K562 (cell line): ENCODE data around the gene CDC20B.

Experiments used
- ARHGAP35 ChIP-seq: fragments of 450-650 bp; IDR thresholded peaks from 2 replicates; pipeline ENCODE4 v1.6.1; 2018; ENCODE audit not compliant: partially characterized antibody
- BHLHE40 ChIP-seq: IDR thresholded peaks from 2 replicates; pipeline ENCODE4 v1.6.1; 2011; ENCODE audit warnings: low read length, improper control_type of control experiment
- GABPB1 ChIP-seq: sonication (generic); formaldehyde crosslinking; IDR thresholded peaks from 2 replicates; pipeline ENCODE4 v1.8.0; 2022; ENCODE audit warnings: mild to moderate bottlenecking, missing genetic modification reagents
- GABPB2 ChIP-seq: fragments of 250-450 bp; sonication (Bioruptor Pico); conservative IDR thresholded peaks from 2 replicates; pipeline ENCODE4 v1.5.1; 2021; ENCODE audit warnings: mild to moderate bottlenecking
- MYC ChIP-seq, 2 experiments: fragments of 250-450 bp in 1 of 2; sonication (Bioruptor Pico) in 1 of 2; IDR thresholded peaks; 2 replicates each; pipeline versions ENCODE4 v1.5.1 to v1.6.1; 2012 to 2021; ENCODE audit warnings: low read depth in 2 of 2, borderline replicate concordance in 1 of 2, improper control_type of control experiment in 1 of 2, low read length in 1 of 2, mild to moderate bottlenecking in 1 of 2, moderate library complexity in 1 of 2
- RFX1 ChIP-seq: fragments of 450-650 bp; IDR thresholded peaks from 2 replicates; pipeline ENCODE4 v1.6.1; 2016; ENCODE audit warnings: mild to moderate bottlenecking, moderate library complexity
- TCF7L2 ChIP-seq: fragments of 150-350 bp; IDR thresholded peaks from 2 replicates; pipeline ENCODE4 v1.6.1; 2016; ENCODE audit warnings: low read depth, mild to moderate bottlenecking, low read length, moderate library complexity
- TOE1 ChIP-seq, 2 experiments: fragments of 450-650 bp in 1 of 2; sonication (generic) in 1 of 2; formaldehyde crosslinking in 1 of 2; IDR thresholded peaks; 2 replicates each; pipeline versions ENCODE4 v1.7.1 to v1.8.0; 2016 to 2022; ENCODE audit warnings: borderline replicate concordance in 2 of 2, mild to moderate bottlenecking in 2 of 2, antibody characterized with exemption in 1 of 2, inconsistent platforms in 1 of 2, low read depth in 1 of 2, missing genetic modification reagents in 1 of 2, moderate library complexity in 1 of 2
- ZNF232 ChIP-seq: sonication (generic); formaldehyde crosslinking; IDR thresholded peaks from 2 replicates; pipeline ENCODE4 v1.8.0; 2022; ENCODE audit warnings: mild to moderate bottlenecking, missing genetic modification reagents

GRCh38 chr5:55110217-55110616 is 62.8 kb downstream of the CDC20B start:
- TF ChIP-seq BHLHE40 (no peak), ARHGAP35 (no peak), MYC (IDR thresholded peaks at IDR 0.05; ENCODE audit: low read depth, low read length) (no peak), MYC (CRISPR knock-in tag; IDR thresholded peaks at IDR 0.05; ENCODE audit: borderline replicate concordance, low read depth) (no peak), TCF7L2 (no peak), GABPB1 (CRISPR knock-in tag) (no peak), TOE1 (IDR thresholded peaks at IDR 0.05; ENCODE audit: borderline replicate concordance) (no peak), TOE1 (CRISPR knock-in tag; IDR thresholded peaks at IDR 0.05; ENCODE audit: borderline replicate concordance, low read depth) (no peak), GABPB2 (CRISPR knock-in tag) (no peak), RFX1 (no peak), ZNF232 (CRISPR knock-in tag) (no peak)
